Stimulated activated CD4-positive, alpha-beta T cell treated with anti-CD3 and anti-CD28 coated beads, Interleukin-15, amount 100 ng/mL, for 1 hour (primary cell): Measurements from ENCODE around the gene EIF4E2.
"Not testable (repeated sequence)": the region's sequence is repeated elsewhere in the genome, so short reads cannot be mapped to it uniquely, and the experiment has no call there.

ENCODE experiments used
- DNase-seq, 2 donors: peaks; one replicate each; pipeline ENCODE4 v3.0.0-alpha.2; 2020; ENCODE audit warnings: low read depth in 1 of 2, low spot score in 1 of 2

EIF4E2 gene

GRCh38 chr2:232562515-232563151, 12.1 kb downstream of the EIF4E2 start:
- no peak for DNase-seq

- DNase-seq: no peak
Observed at GRCh38 chr2:232563580-232563979, 13.1 kb downstream of the EIF4E2 start.

GRCh38 chr2:232567721-232568120, 17.2 kb downstream of the EIF4E2 start:
- DNase-seq: no peak

GRCh38 chr2:232568161-232568560, 17.7 kb downstream of the EIF4E2 start:
- DNase-seq: no peak

DNA sequence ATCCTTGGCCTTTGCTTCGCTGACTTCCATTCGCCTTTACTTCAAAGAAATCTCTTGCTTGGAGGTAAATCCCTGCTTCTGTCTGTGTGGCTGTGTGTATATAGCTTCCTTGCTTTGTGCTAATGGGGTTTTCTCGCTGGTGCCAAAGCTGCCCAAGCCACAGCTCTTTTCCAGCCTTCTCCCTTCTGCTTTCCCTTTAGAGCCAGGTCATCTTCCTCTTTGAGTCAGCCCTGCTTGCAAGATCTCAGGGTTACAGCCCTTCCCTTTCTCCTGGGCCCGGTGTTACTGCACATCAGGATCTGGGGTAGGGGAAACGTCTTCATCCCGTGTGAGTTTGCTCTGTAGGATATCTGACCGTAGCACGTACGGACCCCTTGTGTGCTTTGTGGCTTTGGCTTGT, 19.1 kb downstream of the EIF4E2 start:
- no peak for DNase-seq

DNA sequence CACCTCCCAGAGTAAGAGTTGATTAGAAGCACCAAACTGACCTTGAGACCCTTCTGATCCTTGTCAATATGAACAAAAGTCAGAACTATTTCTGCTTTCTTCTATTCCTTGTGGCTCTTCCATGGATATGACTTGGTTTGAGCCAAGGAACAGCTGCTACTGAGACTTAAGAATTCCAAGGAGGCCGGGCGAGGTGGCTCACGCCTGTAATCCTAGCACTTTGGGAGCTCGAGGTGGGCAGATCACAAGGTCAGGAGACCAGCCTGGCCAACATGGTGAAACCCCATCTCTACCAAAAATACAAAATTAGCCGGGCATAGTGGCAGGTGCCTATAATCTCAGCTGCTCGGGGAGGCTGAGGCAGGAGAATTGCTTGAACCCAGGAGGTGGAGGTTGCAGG, 20.0 kb downstream of the EIF4E2 start:
- DNase-seq: not testable (repeated sequence)

GRCh38 chr2:232571026-232571474, 20.6 kb downstream of the EIF4E2 start:
- DNase-seq: no peak

- no peak for DNase-seq
Observed at GRCh38 chr2:232573042-232573441, 22.6 kb downstream of the EIF4E2 start.

DNA sequence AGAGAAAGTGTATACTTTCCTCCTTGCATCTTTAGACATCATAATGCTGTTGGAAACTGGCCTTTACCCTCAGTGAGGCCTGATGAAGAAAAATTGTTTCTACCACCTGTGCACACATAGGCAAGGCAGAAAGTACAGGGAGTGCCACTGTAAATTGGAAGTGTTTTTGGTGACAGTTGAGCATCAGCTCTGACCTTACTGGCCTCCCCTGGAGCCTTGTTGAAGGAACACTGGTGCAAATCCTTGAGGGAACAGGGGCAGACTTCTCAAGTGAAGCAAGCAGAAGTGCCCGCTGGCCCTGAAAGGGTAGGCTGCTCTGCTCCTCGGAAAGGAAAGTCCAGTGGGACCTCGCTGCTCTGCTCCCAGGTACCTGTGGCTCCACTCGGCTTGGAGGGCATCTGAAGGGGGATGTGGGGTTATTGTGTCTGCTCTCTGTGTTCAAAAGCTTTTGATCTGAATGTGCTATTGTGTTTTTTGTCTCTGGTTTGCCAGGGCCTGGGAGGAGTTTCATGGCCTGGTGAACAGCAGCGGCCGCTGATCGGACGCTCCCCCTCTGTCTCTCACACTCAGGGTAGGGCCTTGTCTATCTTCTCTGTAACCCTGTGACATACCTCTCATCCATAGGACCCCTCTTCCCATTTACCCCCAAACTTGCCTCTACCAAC, 23.4 kb downstream of the EIF4E2 start:
- DNase-seq: no peak

DNA sequence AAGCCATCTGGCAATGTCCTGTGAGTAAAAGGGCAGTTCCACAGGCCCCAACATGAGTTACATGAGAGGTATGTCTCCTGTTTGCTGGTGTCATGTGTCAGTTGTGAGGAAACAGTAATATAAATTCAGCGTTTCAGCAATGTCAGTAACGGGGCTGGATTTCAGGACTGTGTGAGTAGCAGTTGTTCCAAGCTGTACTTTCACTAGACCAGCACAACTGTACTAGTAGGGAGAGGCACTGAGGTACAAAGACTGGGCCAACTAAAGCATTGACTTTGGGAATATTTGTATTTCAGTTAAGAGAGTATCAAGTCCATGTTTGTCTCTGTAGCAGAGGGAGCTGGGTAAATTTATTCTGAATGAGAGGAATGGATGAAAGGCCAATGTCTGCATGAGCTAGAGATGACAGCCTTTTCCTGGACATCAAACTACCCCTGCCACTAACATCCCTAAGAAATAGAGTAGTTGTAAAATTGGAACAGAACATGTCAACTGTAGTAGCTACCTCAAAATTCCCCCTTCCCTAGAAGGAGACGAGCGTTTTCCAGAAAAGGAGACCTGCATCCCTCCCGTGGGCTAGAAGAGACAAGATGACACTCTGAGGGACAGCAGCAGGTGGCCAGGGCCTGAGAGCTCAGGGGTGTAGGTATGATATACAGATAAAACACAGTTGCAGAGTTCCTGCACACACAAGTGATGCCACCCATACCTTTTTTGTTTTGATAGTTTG, 24.4 kb downstream of the EIF4E2 start:
- no peak for DNase-seq

DNA sequence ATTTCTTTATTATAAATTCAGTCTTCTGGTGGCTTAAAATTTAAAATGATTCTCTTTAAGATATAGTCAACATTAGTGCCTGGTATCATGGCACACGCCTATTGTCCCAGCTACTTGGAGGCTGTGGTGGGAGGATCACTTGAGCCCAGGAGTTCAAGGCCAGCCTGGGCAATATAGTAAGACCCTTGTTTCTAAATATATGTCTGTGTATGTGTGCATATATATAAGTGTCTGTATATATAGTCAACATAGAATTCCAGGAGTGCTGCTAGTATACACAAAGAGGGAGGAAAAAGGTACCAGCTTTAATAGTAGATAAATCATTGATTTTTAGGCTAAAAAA, 24.9 kb downstream of the EIF4E2 start:
- no peak for DNase-seq

DNA sequence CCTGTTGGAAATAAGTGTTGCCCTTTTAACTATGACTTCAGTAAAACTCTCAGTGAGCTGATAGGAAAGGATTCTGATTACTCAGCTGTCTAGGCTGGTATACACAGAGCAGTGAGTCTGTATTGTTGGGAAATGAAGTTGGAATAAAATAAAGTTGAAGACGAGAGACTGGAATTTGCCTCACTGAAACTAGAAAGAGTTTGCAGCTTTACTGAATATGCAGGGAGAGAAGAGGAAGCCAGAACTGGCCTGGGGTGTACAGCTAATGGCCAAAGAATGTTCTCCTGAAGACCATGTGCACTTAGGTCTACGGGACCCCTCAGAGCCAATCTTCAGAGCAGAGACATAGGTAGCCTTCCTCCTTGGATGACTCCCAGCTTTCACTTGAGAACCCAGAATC, 26.5 kb downstream of the EIF4E2 start:
- DNase-seq: no peak

DNA sequence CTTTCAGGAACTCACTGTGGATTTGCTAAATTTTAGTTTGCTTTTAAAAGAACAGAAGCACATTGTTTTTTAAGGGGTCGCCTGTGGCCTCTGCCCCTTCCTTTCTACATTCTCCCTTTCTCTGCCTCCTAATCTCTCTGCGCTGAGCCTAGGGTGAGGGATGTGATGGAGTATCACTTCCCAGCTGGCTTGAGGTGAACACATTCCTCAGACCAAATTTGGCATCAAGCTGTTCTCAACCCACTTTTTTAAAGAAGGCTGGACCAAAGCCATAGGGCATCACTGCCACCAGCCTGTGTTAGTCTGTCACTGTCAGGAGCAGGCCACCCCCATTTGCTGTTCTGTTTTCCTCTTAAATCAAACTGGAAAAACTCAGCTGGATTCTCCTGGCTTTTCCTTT, 27.4 kb downstream of the EIF4E2 start:
- no peak for DNase-seq

DNA sequence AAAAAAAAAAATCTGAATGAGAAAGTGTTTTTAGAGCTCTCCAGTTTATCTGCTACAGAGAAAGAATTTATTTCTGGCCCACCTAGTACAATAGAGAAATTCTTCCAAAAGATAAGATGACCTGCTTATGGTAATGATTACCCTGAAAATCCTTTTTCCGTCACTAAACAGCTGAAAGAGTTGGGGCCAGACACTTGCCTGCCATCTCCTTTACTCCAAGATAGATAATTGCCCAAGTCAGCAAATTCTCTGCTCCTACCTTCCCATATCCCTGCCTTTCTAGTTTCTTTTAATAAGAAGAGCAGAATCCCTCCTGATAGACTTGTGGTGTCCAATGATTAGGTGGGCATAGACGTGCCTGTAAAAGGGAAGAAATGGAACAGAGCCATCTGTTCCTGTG, 28.1 kb downstream of the EIF4E2 start:
- DNase-seq: no peak

- DNase-seq: no peak
Observed at GRCh38 chr2:232580648-232580981, 30.1 kb downstream of the EIF4E2 start.

DNA sequence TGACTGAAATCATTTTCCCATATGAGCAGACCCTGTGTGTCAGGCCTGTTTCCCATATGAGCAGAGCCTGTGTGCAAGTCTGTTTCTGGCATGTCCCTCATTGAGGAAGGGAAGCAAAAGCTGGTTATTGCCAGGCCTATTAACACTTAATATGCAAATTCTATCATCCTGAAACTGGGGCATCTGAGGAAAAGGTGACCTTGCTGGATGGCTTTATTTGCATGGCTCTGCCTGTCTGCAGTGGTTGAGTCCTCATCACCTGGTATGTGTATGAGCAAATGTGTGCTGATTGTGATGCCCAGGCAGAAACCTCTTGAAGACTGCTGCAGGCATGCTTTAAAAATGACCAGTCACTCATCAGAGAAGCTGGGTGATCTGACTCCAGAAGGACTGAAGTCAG, 31.2 kb downstream of the EIF4E2 start:
- no peak for DNase-seq

GRCh38 chr2:232584238-232584637, 33.7 kb downstream of the EIF4E2 start:
- no peak for DNase-seq

GRCh38 chr2:232586943-232587505, 36.5 kb downstream of the EIF4E2 start:
- no peak for DNase-seq

GRCh38 chr2:232587512-232587911, 37.0 kb downstream of the EIF4E2 start:
- no peak for DNase-seq

DNA sequence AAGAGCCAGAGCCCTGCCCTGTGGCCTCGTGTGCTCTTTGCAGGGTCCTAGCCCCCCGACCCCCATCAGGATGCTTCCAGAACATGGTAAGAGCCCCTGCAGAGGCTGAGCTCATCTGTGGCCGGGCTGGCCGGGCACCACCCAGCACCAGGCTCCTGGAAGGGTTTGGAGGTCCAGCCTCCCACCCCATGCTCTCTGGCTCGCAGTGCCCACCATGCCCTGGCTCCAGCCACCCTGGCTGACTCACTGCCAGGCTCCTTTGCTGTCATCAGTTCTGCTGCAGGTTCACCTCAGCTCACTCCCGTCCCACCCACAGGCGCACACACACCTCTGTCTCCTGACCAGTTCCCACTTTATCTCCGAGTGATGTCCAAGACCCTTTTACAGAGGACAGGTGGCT, 37.5 kb downstream of the EIF4E2 start:
- DNase-seq: no peak

- no peak for DNase-seq
Observed at GRCh38 chr2:232588680-232589585, 38.4 kb downstream of the EIF4E2 start.
